CD1c-positive myeloid dendritic cell (primary cell): ENCODE measurements around the gene ZNF337.
"Not testable (repeated sequence)": the region's sequence is repeated elsewhere in the genome, so short reads cannot be mapped to it uniquely, and the experiment has no call there.

ENCODE experiments used
- DNase-seq: peaks from one replicate; pipeline ENCODE4 v3.0.0-alpha.2; 2016; ENCODE audit errors: extremely low spot score

The ZNF337 gene

DNA sequence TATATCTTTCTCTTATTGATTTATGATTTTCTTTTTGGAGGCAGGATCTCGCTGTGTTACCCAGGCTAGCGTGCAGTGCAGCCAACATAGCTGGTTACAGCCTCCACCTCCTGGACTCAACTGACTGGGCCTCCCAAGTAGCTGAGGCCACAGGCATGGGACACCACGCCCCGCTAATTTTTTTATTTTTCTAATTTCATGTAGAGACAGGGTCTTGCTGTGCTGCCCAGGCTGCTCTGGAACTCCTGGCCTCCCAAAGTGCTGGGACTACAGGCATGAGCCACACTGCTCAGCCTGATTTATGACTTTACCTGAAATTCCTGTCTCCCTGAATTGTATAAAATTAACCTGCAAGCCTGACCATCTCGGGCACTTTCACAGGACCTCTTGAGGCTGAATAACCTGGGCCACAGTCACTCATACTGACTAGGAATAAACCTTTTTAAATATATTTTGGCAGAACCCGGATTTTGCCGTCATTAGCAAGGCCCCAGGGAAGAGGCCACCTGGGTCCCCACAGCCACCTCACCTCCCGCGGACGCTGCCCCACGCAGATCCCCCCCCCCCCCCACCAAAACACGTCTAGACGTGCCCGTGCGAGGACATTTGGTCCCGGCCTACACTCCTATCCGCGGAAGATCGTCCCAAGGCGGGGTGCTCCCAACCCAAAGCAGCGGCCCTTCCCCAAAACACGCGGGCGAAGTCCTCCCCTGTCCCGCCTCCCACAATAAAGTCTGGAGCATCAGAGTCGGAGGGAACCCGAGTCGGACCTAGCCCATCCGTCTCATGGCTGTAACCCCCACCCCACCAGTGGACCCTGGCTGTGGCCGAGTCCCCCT lies 902 bp downstream of the ZNF337 start:
- DNase-seq = peak; percentile 6

DNA sequence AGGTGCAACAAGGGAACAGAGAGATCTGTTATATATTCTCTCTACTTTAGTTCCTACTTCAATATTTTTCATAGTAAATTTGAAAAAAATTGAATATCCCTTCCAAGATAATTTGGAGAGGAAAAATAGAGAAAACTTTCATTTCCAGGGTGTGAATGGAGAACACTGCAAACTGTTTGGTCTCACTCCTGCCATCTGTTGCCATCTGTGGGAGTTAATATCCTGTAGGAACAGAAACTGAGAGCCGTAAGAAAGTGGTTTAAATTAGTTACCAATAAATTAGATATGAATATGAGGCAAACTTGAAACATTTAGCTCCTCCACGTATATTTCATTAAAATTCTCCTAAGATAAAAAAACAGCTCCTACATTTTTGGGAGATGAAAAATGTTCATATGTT lies 4.2 kb downstream of the ZNF337 start:
- DNase-seq = no peak

DNA sequence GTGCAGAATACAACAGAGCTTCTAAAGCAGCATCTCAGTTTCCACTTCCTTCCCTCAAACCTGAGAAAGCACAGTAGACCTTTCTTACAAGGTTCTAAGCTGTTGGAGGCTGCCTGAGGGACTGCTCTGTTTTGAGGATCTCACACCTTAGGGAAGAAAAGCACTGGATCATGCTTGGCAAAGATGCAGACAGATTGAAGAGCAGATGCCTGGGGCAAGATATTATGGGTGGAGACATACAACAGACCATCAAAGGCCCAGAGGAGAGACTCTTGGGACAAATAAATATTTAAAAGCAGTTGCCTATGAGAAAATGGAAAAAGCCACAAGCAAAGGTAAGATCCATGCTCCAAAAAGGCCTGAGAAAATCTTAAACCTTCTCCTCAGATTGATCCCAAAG lies 6.2 kb downstream of the ZNF337 start:
- DNase-seq = no peak

DNA sequence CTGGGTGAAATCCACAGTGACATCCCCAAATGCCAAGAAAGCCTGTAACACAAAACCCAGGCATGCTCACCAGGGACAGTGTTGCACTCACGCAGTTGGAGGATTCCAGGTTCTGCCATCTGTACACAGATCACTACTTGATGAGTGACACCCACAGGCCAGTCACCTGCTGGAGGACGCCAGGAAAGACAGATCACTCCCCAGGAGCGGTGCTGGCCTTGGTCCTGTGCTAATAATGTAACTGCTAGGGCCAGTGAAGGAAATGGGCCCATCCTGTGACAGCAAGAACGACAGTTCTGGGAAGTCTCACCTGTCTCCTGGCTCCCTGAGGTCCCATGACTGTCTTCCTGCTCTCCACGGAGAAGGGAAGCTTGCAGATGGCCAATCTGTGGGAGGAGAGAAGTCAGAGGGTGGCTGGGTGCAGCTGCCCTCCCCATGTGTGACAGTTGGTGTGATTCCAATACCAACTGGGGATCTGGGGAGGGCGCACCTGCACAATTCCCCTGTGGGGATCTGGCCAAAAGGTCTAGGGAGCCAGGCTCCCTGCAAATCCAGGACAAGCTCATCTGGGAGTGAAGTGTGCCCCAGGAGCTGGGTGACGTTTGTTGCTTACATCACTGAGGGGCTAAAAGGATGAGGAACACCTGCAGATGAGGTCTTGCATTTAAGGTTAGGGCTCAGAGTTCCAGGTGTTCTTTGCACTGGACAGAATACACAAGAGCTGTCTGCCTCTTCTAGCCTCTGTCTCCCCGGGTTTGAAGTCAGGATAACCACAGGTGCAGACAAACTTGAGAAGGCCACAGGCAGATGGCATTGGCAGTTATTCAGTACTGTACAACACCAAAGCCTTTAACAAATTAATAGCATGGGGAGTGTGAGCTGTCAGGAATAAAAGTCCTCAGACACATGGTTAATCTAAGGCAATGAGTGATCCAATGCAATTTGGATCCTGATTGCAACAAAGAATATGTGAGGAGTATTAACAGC lies 10.3 kb downstream of the ZNF337 start:
- DNase-seq = no peak

DNA sequence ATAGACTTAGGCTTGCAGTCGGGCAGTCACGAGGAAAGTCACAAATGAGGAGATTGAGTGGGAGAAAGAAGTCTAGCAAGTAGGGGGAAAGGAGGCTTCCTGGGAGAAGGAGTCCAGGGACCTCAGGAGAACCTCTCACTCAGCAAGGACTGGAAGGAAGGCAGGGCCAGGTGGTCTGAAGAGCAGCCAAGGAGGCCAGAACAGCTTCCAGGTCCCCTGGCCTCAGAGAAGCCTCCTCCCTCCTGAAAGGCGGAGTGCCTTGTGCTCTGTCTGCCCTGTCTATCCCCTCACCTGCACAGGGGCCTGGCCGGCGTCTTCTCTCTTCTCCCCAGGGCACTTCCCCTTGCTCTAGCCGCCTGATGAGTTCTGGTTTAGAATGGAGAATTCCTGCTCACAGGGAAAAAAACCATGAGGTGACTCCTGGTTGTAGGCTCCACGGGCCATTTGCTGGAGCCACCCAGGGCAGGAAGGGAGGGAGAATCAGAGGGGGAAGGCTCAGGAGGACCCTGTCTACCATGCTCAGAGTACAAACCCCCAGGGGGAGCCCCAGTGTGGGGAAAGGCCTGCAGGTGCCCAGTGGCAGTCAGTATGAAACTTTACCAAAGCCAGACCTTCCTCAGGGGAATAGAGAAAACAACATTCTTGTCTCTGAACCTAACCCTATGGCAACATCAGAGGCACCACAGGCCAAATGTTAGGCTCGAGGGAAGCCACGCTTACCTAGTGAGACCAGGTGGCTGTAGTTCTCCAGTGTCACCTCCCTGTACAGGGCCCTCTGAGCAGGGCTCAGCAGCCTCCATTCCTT lies 11.2 kb downstream of the ZNF337 start:
- no peak for DNase-seq

DNA sequence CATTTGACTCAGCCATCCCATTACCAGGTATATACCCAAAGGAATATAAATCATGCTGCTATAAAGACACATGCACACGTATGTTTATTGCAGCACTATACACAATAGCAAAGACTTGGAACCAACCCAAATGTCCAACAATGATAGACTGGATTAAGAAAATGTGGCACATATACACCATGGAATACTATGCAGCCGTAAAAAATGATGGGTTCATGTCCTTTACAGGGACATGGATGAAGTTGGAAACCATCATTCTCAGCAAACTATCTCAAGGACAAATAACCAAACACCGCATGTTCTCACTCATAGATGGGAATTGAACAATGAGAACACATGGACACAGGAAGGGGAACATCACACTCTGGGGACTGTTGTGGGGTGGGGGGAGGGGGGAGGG lies 12.8 kb downstream of the ZNF337 start:
- DNase-seq = not testable (repeated sequence)

DNA sequence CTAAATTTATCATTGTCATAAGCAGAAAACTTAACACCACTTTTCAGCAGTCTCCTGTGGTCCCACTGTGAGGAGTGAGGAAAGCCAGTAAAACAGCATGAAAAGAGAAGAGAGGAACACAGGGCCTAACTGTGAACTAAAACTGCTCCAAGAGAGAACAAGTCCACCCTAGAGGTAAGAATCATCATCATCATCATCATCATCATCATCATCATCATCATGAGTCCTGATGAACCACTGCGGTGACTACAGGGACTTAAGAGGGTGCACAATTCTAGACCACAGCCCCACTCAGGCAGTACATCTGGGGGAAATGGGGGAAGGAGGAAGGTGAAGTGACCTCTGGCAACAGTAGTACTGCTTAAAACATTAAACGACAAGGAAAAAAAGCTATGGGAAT lies 13.6 kb downstream of the ZNF337 start:
- no peak for DNase-seq

DNA sequence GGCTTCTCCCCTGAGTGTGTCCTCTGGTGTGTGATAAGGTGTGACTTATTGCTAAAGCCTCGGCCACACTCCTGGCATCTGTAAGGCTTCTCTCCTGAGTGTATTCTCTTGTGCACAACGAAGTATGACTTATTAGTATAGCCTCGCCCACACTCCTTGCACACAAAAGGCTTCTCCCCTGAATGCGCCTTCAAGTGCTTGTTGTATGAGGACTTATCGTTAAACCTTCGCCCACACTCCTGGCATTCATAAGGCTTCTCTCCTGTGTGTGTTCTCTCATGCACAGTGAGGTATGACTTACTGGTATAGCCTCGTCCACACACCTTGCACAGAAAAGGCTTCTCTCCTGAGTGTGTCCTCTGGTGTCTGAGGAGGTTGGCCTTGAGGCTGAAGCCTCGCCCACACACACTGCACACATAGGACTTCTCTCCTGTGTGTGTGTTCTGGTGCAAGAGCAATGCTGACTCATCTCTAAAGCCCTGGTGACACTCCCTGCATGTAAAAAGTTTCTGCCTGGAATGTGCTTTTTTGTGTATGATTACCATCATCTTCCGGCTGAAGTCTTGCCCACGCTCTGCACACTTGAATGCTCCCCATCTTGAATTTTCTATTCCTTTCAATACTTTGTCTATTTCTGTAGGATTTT lies 20.4 kb downstream of the ZNF337 start:
- peak; percentile 5 for DNase-seq

DNA sequence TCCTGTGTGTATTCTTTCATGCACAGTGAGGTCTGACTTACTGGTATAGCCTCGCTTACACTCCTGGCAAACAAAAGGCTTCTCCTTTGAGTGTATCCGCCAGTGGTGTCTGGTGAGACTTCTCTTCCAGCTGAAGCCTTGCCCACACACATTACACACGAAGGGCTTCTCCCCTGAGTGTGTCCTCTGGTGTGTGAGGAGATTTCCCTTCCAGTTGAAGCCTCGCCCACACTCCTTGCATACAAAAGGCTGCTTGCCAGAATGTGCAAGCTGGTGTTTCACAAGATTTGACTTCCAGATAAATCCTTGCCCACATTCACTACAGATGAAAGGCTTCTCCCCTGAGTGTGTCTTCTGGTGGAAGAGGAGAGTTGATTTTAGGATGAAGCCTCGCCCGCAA lies 21.5 kb downstream of the ZNF337 start:
- DNase-seq = no peak

DNA sequence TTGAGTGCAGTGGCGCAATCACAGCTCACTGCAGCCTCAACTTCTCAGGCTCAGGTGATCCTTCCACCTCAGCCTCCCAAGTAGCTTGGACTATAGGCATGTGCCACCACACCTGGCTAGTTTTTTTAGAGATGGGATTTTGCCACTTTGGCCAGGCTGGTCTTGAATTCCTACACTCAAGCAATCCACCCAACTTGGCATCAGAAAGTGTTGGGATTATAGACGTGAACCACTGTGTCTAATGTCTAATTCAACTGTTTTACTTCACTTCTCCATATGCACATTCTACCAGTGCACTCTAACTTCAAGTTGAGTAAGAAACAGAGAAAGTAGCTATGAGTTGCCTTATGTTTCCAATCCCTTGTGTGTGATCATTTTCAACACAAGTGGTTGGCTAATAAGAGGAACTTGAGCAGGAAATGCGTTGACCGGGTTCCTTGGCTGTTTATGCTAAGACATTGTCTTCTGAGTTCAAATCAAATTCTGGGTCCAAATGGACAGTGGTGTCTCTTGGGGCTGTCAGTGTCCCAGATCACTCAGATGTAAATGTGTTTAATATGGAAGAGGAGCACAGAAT lies 23.9 kb downstream of the ZNF337 start:
- DNase-seq = no peak

DNA sequence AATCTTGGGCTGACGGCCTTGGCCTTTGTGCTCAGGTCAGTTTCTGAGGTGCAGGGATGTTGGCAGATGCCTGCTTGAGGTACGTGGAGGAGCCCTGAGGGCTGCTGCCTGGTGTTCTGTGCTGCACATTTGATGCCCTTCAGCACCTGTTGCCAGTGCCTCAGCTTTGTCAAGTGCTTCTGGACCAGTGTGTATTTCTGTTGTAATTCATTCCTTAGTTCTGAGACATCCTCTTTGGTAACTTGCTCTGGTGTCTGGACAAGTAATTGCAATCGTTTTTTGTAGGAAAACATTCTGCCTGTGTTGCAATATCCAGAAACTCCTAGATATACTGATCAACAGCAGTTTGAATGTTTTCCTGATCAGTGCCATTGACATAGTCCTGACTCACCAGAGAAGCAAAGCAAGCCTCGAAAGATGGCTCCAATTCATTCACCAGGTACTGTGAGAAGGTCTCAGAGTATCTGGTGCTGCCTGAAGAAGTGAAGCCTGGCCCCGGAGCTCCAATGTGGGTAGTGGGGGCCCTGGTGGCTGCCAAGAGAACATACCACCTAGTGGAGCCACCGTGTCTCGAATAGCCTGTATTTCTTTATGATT lies 26.7 kb downstream of the ZNF337 start:
- no peak for DNase-seq

DNA sequence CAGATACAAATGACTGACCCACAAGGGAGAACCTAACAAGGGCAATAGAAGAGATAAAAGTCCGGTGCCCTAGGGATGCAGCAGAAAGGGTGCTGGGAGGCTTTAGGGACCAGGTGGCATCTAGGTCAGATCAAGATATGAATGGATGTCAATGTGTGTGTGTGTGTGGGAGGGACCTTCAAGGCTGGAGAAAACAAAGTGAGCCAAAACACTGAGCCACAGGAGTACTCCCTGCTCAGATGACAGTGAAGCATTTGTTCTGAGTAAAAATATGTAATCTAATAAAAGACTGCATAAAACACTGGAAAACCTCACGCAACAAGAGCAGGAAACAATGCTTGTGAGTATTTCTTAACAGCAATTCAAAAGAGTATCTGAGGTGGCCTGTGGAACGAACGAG lies 28.2 kb downstream of the ZNF337 start:
- DNase-seq = no peak

DNA sequence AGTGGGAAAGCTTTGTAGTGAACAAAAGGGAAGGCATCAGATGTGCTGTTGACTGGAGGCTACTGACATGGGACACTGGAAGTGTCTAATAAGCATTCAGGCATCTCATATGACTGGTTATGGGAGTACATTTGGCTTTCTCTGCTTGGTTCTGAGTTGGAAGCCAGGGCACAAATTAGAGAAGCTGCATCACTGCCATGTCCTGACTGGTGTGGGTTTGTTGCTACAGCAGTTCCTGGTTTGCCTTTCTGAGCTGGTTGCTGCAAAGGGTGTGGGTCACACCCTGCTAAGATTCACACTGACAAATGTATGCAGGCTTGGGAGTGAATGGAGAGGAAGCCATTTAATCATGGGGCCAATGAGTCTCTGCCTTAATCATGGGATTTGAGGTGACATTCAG lies 36.7 kb downstream of the ZNF337 start:
- no peak for DNase-seq

DNA sequence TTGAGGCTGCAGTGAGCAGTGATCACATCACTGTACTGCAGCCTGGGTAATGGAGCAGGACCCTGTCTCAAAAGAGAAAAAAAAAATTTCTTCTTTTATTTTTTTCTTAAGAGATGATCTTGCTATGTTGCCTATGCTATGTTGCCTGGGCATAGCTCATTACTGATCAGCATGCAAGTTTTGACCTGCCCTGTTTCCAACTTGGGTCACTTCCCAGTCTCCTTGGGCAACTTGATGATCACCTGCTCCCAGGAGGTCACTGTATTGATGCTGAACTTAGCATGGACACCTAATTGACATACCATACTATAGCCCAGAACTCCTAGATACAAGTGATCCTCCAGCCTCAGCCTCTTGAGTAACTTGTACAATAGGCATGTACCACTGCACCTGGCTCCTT lies 42.2 kb downstream of the ZNF337 start:
- DNase-seq = no peak

DNA sequence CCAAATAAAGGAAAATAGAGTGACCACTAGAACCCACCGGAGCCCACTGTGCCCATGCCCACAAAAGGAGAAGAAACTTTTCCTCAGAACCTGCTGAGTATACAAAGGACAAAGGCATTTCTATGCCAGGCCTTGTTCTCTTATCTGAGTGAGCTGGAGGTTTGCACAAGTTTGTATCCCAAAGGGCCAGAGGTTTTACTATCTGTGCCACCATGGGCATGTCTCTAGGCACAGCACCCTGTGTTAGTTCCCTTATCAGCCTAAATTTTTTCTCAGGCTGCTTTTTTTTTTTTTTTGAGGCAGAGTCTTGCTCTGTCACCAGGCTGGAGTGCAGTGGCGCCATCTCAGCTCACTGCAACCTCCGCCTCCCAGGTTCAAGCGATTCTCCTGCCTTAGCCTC lies 43.8 kb downstream of the ZNF337 start:
- not testable (repeated sequence) for DNase-seq

DNA sequence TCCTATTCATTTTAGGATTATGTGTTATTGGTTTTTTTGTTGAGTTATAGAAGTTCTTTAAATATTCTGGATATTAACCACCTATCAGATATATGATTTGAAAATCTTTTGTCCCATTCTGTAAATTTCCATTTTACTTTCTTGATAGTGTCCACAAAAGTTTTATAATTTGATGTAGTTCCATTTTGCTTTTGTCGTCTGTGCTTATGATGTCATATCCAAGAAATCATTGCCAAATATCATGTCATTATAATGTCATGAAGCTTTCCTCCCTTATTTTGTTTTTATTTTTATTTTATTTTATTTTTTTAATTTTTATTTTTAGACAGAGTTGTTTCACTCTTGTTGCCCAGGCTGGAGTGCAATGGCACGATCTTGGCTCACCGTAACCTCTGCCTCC lies 51.8 kb downstream of the ZNF337 start:
- no peak for DNase-seq

DNA sequence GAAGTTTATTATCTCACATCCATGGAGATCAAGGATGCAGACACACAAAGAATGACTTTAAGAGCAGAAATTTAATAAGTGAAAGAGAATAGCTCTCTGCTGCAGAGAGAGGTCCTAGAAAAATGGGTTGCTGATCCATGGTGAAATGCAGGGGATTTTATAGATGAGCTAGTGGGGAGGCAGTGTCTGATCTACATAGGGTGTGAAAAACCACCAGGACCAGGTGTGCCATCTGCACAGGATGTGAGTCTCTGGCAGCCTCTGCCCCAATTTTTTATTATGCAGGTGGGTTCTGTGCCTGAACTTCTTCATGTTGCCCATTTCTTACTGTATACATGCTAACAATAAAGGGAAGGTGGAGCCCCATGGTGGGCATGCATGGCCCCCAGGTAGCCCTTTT lies 52.9 kb downstream of the ZNF337 start:
- DNase-seq = no peak

DNA sequence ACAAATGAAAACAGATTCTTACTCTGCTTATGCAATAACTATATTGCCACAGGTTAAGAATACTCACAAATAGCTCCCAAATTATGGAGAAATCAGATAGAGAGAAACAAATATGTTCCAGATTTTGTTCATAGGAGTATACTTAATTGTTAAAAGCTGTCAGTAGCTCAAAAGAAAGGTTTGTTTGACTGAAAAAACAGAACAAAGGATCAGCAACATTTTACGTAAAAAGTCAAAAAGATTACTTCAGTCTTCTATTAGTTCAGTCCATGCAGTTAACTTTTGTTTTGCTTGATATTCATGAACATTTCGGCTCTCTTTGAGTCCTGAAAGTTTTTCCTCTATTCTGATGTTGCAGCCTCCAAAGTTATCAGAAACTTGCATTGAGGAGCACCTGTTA lies 59.4 kb downstream of the ZNF337 start:
- DNase-seq = no peak

DNA sequence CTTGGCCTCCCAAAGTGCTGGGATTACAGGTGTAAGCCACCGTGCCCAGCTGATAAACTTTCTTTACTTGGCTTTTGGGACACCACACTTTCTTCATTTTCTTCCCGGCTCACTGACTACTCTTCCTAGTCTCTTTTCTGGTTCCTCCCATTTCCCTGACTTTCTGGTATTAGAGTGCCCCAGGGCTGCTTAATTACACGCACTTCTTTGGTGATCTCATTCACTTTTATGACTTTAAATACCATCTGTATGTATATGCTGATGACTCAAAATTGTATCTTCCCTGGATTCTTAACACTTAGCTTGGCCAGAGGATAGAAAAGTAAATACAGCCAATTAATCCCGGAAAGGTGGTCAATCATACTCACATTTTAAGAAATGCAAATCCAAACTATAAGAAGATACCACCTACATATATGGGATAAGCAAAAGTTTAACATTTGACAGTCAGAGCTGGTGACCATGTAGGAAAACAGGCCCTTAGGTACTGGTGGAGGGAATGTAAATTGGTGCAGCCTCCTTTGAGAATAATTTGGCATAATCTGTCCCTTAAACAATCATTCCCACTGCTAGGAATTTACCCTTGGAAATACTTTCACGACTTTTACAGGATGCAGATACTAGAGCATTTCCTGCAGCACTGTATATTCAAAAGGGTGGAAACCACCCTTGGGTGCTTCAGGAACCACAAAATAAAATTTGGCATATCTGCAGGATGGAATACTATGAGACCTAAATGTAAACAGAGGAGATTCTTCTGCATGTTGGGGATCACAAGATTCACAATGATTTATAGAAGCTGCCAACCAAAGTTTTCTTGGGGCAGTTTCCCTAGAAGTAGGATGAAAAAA lies 63.5 kb downstream of the ZNF337 start:
- DNase-seq = no peak

DNA sequence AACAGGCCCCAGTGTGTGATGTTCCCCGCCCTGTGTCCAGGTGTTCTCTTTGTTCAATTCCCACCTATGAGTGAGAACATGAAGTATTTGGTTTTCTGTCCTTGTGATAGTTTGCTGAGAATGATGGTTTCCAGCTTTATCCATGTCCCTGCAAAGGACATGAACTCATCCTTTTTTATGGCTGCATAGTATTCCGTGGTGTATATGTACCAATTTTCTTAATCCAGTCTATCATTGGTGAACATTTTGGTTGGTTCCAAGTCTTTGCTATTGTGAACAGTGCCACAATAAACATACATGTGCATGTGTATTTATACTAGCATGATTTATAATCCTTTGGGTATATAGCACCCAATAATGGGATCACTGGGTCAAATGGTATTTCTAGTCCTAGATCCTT lies 66.0 kb downstream of the ZNF337 start:
- DNase-seq = not testable (repeated sequence)
